ENCODE measurements around the gene LARP6. TPM values are rescaled to one million over a fixed set of nuclear protein-coding genes. Genes with fewer than 3 reads are reported as not detected.

Gene LARP6
- total RNA-seq, 1 experiment from 2014 or later, result 35.9 TPM

GRCh38 chr15:70791259-70791658, 62.7 kb downstream of the LARP6 start (continued):
- TF ChIP-seq, protein P1, sequence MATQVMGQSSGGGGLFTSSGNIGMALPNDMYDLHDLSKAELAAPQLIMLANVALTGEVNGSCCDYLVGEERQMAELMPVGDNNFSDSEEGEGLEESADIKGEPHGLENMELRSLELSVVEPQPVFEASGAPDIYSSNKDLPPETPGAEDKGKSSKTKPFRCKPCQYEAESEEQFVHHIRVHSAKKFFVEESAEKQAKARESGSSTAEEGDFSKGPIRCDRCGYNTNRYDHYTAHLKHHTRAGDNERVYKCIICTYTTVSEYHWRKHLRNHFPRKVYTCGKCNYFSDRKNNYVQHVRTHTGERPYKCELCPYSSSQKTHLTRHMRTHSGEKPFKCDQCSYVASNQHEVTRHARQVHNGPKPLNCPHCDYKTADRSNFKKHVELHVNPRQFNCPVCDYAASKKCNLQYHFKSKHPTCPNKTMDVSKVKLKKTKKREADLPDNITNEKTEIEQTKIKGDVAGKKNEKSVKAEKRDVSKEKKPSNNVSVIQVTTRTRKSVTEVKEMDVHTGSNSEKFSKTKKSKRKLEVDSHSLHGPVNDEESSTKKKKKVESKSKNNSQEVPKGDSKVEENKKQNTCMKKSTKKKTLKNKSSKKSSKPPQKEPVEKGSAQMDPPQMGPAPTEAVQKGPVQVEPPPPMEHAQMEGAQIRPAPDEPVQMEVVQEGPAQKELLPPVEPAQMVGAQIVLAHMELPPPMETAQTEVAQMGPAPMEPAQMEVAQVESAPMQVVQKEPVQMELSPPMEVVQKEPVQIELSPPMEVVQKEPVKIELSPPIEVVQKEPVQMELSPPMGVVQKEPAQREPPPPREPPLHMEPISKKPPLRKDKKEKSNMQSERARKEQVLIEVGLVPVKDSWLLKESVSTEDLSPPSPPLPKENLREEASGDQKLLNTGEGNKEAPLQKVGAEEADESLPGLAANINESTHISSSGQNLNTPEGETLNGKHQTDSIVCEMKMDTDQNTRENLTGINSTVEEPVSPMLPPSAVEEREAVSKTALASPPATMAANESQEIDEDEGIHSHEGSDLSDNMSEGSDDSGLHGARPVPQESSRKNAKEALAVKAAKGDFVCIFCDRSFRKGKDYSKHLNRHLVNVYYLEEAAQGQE (IDR thresholded peaks at IDR 0.05; ENCODE audit: low read depth), result no peak
- no peak for TF ChIP-seq FOSL1 (IDR thresholded peaks at IDR 0.05; ENCODE audit: low read depth)
- no peak for TF ChIP-seq ELF1 (IDR thresholded peaks at IDR 0.05; ENCODE audit: borderline replicate concordance, low read depth)
- no peak for TF ChIP-seq EGR1 (IDR thresholded peaks at IDR 0.05; ENCODE audit: low read depth)
- no peak for TF ChIP-seq SRF (IDR thresholded peaks at IDR 0.05; ENCODE audit: low read depth)

- Histone ChIP-seq H2AFZ (ENCODE audit: low read depth, low read length, poor library complexity, severe bottlenecking) (no peak overlapping the region), H3K27me3 (ENCODE audit: insufficient read depth, low read length) (no peaks in the 10 kb centered on the region), H4K20me1 (ENCODE audit: insufficient read depth) (no peaks in the 10 kb centered on the region), H3K36me3 (ENCODE audit: control insufficient read depth in 1 of 2, insufficient read depth in 2 of 2, low read length in 2 of 2) (no peaks in the 10 kb centered on the region), H3K9me3 (ENCODE audit: control insufficient read depth in 1 of 2, insufficient read depth in 1 of 2, low read depth in 1 of 2, low read length in 2 of 2) (no peaks in the 10 kb centered on the region), H3K9me2 (ENCODE audit: insufficient read depth) (no peaks in the 10 kb centered on the region), H3K4me2 (ENCODE audit: low read length) (peak overlapping the region; percentile 55), H3K9ac (ENCODE audit: low read length) (no peak overlapping the region), H3K4me1 (ENCODE audit: control insufficient read depth in 1 of 2, insufficient read depth in 2 of 2, low read length in 2 of 2) (peaks cover 16 to 60% of the 10 kb centered on the region in 2 experiments), H3K27ac (ENCODE audit: low read depth, low read length) (no peak overlapping the region), H3K4me3 (replicated peaks in 1 of 2; ENCODE audit: low read depth in 1 of 2, low read length in 2 of 2) (no peak overlapping the region), H3K79me2 (ENCODE audit: insufficient read depth, low read length) (no peaks in the 10 kb centered on the region)
- CTCF ChIA-PET, result interaction anchor here (2.1 kb wide), 1 partner anchor 23 kb away, joined by 9 read pairs; no protein-coding TSS in a partner anchor
- TF ChIP-seq CBX3 (IDR thresholded peaks at IDR 0.05; ENCODE audit: low read depth), result no peak
- no peak for TF ChIP-seq ATF3 (IDR thresholded peaks at IDR 0.05)
- TF ChIP-seq SRF (IDR thresholded peaks at IDR 0.05; ENCODE audit: low read depth), result no peak
- TF ChIP-seq POLR2A (IDR thresholded peaks at IDR 0.05; ENCODE audit: borderline replicate concordance, extremely low read depth, insufficient read depth, insufficient read length), result no peak
- TF ChIP-seq, protein P2, sequence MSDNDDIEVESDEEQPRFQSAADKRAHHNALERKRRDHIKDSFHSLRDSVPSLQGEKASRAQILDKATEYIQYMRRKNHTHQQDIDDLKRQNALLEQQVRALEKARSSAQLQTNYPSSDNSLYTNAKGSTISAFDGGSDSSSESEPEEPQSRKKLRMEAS (IDR thresholded peaks at IDR 0.05), result no peak
- no peak for TF ChIP-seq ZBTB33 (IDR thresholded peaks at IDR 0.05; ENCODE audit: extremely low read depth, insufficient replicate concordance, low read length)
- no peak for TF ChIP-seq ELF1 (IDR thresholded peaks at IDR 0.05; ENCODE audit: borderline replicate concordance, low read depth)
- no peak for TF ChIP-seq RAD21 (IDR thresholded peaks at IDR 0.05; ENCODE audit: low read depth)
- TF ChIP-seq ZNF274 (IDR thresholded peaks at IDR 0.05; ENCODE audit: low read depth, low read length), result no peak
- TF ChIP-seq FOSL1 (IDR thresholded peaks at IDR 0.05; ENCODE audit: low read depth), result no peak
- TF ChIP-seq TCF7L2 (IDR thresholded peaks at IDR 0.05; ENCODE audit: borderline replicate concordance, extremely low read depth, insufficient read depth, insufficient read length), result no peak
- TF ChIP-seq JUND (IDR thresholded peaks at IDR 0.05), result no peak
- no peak for TF ChIP-seq POLR2AphosphoS5 (IDR thresholded peaks at IDR 0.05; ENCODE audit: low read depth, low read length)
- TF ChIP-seq ZFX (IDR thresholded peaks at IDR 0.05), result no peak
- TF ChIP-seq, protein P3, sequence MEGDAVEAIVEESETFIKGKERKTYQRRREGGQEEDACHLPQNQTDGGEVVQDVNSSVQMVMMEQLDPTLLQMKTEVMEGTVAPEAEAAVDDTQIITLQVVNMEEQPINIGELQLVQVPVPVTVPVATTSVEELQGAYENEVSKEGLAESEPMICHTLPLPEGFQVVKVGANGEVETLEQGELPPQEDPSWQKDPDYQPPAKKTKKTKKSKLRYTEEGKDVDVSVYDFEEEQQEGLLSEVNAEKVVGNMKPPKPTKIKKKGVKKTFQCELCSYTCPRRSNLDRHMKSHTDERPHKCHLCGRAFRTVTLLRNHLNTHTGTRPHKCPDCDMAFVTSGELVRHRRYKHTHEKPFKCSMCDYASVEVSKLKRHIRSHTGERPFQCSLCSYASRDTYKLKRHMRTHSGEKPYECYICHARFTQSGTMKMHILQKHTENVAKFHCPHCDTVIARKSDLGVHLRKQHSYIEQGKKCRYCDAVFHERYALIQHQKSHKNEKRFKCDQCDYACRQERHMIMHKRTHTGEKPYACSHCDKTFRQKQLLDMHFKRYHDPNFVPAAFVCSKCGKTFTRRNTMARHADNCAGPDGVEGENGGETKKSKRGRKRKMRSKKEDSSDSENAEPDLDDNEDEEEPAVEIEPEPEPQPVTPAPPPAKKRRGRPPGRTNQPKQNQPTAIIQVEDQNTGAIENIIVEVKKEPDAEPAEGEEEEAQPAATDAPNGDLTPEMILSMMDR (IDR thresholded peaks at IDR 0.05 in 2 of 3, conservative IDR thresholded peaks at IDR 0.05 in 1 of 3; ENCODE audit: borderline replicate concordance in 1 of 3, insufficient read depth in 1 of 3, low read depth in 2 of 3, low read length in 2 of 3), result no peak
- no peak for TF ChIP-seq SP1 (IDR thresholded peaks at IDR 0.05; ENCODE audit: low read depth)
- no peak for TF ChIP-seq EZH2 (IDR thresholded peaks at IDR 0.05)
- no peak for TF ChIP-seq SIN3A (IDR thresholded peaks at IDR 0.05; ENCODE audit: low read depth)
- intact Hi-C loops (cut with micrococcal nuclease), result no loop called here
- BruUV-seq (replicated peaks), result no TSS peak
- RAD21 ChIA-PET (ENCODE audit: low non-redundant PET in 1 of 2, low total read pairs in 2 of 2, uncharacterized antibody in 2 of 2, unreplicated experiment in 2 of 2), result no interaction called here
- POLR2A ChIA-PET, result no interaction called here
- no peak for DNase-seq (ENCODE audit: low read depth, low spot score)
- ATAC-seq, result no peak
Measured at GRCh38 chr15:70789213-70789612, 64.7 kb downstream of the LARP6 start.

All from HCT116 (cell line).